NCI-H187 treated with DMSO at 0.1 percent for 48 hours (cell line): ENCODE measurements around the gene NDFIP1.

Source experiments
- DNase-seq: peaks from one replicate; lab custom pipeline; 2025; lab: John Stamatoyannopoulos, UW

Gene NDFIP1

DNA sequence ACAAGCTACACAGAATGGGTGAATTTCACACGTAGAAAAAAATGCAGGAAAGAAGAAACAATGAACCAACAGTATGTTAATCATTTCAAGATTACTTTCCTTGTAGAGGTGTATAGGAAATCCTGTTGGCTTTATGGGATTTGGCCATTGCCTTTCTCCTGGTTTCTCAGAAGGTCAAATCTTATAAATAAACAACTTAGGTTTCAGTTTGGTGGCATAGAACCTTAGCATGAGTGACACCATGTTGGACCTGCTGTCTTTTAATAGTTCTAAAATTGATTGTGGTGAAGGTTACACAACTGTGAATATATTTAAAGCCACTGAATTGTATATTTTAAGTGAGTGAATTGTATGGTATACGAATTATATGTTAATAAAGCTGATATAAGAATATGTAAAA, 16.7 kb upstream of the NDFIP1 start:
- DNase-seq = no peak

DNA sequence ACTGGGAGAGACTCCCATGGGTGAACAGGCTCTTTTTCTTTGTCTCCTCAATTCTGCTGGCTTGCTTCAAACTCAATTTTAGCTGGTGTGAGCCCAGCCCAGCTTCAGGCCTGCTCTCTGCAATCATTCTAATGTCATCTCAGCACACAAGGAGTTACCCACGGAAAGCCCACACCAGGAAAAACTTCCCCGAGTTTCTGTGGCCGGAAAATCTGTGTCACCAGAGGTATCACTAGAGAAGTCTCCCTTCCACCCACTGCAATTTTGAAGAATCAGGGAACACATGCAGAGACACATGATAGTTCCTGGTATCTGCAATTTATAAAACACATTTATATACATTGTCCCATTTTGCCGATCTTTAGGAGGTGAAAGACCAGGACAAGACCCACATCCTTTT, 13.5 kb upstream of the NDFIP1 start:
- DNase-seq = no peak

GRCh38 chr5:142095651-142096330, 12.8 kb upstream of the NDFIP1 start:
- DNase-seq = no peak

GRCh38 chr5:142096382-142096781, 12.2 kb upstream of the NDFIP1 start:
- no peak for DNase-seq

DNA sequence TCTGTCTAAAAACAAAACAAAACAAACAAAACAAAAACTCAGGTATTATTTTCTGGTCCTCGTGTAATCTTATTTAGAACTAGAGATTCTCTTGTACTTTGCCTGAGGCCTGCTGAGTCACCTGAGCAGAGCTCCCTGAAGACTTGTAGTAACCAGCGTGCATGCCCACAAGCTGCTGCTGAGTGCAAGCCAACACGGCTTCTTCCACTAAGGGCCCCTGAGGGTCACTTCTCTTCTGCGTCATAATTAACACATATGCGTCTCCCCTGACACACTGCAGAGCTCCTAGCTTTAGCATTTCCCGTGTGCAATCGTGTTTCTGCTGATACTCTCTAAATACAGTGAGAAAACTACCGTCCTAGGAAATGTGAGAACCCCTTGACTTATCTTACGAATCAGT, 10.9 kb upstream of the NDFIP1 start:
- DNase-seq = no peak

GRCh38 chr5:142098275-142098674, 10.3 kb upstream of the NDFIP1 start:
- no peak for DNase-seq

- DNase-seq = no peak
These were observed 9.6 kb upstream of the NDFIP1 start for GRCh38 chr5:142098931-142099330.

GRCh38 chr5:142100307-142100706, 8.3 kb upstream of the NDFIP1 start:
- no peak for DNase-seq

DNA sequence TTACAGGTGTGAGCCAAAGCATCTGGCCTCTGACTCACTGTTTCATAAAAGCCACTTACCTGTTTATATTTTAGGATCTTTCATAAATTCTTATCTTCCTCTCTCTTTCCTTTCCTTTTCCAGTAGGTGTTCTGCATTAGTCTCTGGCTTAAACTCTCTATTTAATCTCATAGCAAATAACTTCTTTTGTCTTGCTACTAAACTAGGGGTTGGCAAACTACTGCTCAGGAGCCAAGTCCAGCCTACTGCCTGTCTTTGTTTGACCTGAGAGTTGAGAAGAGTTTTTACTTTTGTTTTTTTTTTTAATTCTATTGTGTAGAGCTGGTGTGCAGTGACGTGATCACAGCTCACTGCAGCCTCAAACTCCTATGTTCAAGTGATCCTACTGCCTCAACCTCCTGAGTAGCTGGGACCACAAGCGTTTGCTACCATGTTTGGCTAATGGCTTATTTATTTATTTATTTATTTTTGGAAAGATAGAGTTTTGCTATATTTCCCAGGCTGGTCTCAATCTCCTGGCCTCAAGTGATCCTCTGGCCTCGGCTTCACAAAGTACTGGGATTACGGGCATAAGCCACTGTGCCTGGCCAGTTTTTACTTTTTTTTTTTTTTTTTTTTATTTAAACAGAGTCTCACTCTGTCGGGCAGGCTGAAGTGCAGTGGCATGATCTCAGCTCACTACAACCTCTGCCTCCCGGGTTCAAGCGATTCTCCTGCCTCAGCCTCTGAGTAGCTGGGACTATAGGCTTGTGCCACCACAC, 5.4 kb upstream of the NDFIP1 start:
- no peak for DNase-seq

DNA sequence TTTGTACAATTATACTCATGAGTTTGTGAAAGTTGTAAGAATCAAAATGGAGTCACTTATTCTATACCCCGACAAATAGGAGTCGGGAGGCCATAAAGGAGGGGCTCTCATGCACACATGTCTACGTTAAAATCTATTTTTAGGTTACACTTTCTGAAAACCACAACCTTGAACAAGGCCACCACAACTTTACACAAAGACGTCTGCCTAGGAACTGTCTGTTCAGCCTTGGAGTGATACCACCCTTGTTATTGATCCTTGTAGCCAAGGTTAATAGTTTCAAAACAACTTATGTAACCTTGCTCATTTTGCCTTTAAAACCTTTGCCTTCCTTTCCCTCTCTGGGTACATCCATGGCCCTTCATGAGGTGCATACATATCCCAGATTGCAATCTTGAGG, 4.1 kb upstream of the NDFIP1 start:
- DNase-seq = no peak

GRCh38 chr5:142106061-142106460, 2.5 kb upstream of the NDFIP1 start:
- DNase-seq = no peak

- no peak for DNase-seq
These were observed 1.4 kb upstream of the NDFIP1 start for GRCh38 chr5:142107036-142107735.

- DNase-seq = no peak
These were observed 695 bp upstream of the NDFIP1 start for GRCh38 chr5:142107736-142108431.

DNA sequence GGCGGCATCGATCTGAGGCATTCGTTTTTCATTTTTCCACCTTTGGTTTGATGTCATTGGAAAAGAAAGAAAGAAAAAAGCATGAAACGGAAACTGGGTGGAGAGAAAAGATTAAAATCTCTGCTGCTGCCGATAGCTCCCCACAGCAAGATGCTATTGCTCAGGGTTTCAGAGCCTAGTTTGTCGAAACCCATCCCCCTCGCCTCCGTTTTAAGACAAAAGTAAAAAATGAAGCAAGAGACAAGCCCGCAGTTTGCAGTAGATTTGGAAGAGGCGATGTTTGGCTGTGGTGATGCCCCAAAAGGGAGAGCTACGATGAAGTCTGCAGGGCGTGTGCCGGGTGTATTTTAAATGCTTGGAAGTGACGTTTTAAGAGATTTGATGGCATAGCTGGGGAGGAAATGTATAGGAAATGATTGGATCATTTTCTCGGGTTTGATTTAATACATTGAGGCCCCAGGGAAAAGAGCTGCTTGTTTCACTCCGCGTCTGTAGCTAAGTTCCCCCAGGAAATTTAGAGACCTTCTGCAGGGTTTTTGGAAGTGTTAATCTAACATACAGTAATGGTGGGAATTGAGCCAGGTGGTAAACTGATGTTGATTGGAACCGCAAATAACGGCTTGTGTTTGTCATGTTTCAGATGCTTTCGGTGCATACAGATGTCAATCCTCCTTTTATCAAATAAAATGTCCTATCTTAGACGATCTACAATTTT, 909 bp downstream of the NDFIP1 start:
- DNase-seq = no peak

DNA sequence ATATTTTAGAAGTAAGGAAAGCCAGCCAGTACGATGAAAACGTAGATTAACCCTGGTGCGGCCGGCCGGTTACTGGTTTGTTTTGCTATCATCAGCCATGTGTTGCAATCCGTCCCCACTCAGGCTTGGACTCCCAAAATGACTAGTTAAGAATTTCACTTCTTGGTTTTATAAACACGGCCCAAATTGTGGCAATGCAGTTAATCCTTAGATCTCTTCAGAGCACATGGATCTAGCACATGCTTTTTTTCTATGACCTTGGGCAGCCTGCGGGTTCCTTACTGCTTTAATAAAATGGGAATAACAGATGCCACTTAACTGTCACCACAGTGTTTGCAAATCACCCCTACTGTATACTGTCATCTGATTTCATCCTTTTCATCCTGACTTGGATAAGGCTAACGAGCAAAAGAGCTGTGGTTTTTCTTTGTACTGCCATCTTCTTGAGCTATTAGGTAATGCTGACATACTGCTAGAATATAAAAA, 1.5 kb downstream of the NDFIP1 start:
- DNase-seq = no peak

- no peak for DNase-seq
These were observed 2.6 kb downstream of the NDFIP1 start for GRCh38 chr5:142110988-142111687.

DNA sequence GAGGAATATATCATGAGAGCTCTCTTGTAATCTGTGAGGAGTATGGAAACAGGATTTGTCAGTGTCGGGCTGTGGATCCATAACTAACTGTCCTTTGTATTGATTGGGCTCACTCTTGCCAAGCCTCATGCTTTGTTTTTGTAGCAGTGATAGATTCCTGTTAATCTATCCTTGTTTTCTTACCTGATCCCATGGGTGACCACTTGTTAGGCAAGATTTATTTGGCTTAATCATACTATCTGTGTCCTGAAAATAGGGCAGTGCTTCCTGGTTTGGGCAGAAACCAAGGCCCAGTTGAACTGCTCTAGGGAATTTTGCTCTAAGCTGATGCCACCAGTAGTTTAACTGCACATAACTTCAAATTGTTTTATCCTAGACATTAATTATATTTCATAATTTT, 6.1 kb downstream of the NDFIP1 start:
- no peak for DNase-seq

- DNase-seq = no peak
These were observed 7.5 kb downstream of the NDFIP1 start for GRCh38 chr5:142115937-142116614.

DNA sequence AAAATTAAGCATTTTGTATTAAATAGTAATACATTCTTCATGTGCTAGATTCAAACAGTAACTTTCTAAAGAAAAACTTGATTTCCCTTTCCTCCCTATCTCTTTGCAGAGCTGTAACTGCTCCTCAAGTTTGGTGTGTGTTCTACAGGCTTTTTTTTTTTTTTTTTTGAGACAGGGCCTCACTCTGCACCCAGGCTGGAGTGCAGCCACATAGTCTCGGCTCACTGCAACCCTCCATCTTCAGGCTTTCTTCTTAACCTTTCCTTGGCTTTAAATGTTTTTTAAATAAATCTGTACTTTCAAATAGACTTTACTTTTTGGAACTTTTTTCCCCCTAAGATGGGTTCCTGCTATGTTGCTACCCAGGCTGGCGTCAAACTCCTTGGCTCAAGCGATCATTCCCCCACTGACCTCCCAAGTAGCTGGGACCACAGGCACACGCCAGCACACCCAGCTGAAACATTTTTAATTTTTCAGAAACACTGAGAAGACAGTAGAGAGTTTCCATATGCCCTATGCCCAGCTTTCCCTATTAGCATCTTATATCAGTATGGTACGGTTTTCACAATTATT, 9.1 kb downstream of the NDFIP1 start:
- DNase-seq = no peak

DNA sequence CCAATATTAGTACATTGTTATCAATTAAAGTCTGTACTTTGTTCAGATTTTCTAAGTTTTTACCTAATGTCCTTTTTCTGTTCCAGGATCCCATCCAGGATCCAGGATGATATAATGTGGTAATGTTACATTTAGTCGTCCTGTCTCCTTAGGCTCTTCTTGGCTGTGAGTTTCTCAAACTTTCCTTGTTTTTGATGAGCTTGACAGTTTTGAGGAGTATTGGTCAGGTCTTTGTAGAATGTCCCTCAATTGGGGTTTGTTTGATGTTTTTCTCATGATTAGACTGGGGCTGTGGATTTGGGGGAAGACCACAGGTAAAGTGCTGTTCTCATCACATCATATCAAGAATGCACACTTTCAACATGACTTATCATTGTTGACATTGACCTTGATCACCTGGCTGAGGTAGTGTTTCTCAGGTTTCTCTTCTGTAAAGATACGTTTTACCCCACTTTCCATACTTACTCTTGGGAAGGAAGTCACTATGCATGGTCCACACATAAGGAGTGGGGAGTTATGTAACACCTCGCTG, 9.6 kb downstream of the NDFIP1 start:
- no peak for DNase-seq
